ENCODE measurements around the gene CA11.
A peak's percentile ranks its signal among the peaks of the same experiment; 100 is the strongest.

CA11 gene

GRCh38 chr19:48656840-48657474 is 11.0 kb upstream of the CA11 start:
- ATAC-seq (ENCODE audit: low read depth), result peak; percentile 66
- peak overlapping the region; percentile 17 for H3K27ac ChIP-seq (ENCODE audit: poor library complexity, severe bottlenecking)

GRCh38 chr19:48654299-48655059 is 8.5 kb upstream of the CA11 start:
- no peak overlapping the region for H3K27ac ChIP-seq (ENCODE audit: poor library complexity, severe bottlenecking)
- H3K4me3 ChIP-seq (ENCODE audit: severe bottlenecking), result no peak overlapping the region
- H3K27me3 ChIP-seq (ENCODE audit: insufficient read depth, poor library complexity, severe bottlenecking), result no peaks in the 10 kb centered on the region
- H3K36me3 ChIP-seq (ENCODE audit: low read depth), result no peaks in the 10 kb centered on the region
- H3K4me1 ChIP-seq (ENCODE audit: insufficient read depth, poor library complexity, severe bottlenecking), result peaks cover 10% of the 10 kb centered on the region
- no peak for ATAC-seq (ENCODE audit: low read depth)
- no peak for DNase-seq (ENCODE audit: low spot score)
- H3K9me3 ChIP-seq (ENCODE audit: severe bottlenecking), result no peaks in the 10 kb centered on the region
- no peak for TF ChIP-seq CTCF (IDR thresholded peaks at IDR 0.05; ENCODE audit: poor library complexity, severe bottlenecking)

More at GRCh38 chr19:48656840-48657474, 11.0 kb upstream of the CA11 start:
- Histone ChIP-seq H3K27me3 (ENCODE audit: insufficient read depth, poor library complexity, severe bottlenecking) (no peaks in the 10 kb centered on the region), H3K36me3 (ENCODE audit: low read depth) (no peaks in the 10 kb centered on the region), H3K9me3 (ENCODE audit: severe bottlenecking) (no peaks in the 10 kb centered on the region), H3K4me3 (ENCODE audit: severe bottlenecking) (no peak overlapping the region), H3K4me1 (ENCODE audit: insufficient read depth, poor library complexity, severe bottlenecking) (peaks cover 10% of the 10 kb centered on the region)
- DNase-seq (ENCODE audit: low spot score), result no peak
- TF ChIP-seq CTCF (IDR thresholded peaks at IDR 0.05; ENCODE audit: poor library complexity, severe bottlenecking), result no peak

GRCh38 chr19:48651683-48652048 is 5.7 kb upstream of the CA11 start:
- Histone ChIP-seq H3K9me3 (ENCODE audit: severe bottlenecking) (no peaks in the 10 kb centered on the region), H3K27me3 (ENCODE audit: insufficient read depth, poor library complexity, severe bottlenecking) (no peaks in the 10 kb centered on the region), H3K4me3 (ENCODE audit: severe bottlenecking) (no peak overlapping the region), H3K4me1 (ENCODE audit: insufficient read depth, poor library complexity, severe bottlenecking) (peaks cover 9% of the 10 kb centered on the region), H3K36me3 (ENCODE audit: low read depth) (no peaks in the 10 kb centered on the region), H3K27ac (ENCODE audit: poor library complexity, severe bottlenecking) (no peak overlapping the region)
- ATAC-seq (ENCODE audit: low read depth) (no peak), DNase-seq (ENCODE audit: low spot score) (no peak)
- no peak for TF ChIP-seq CTCF (IDR thresholded peaks at IDR 0.05; ENCODE audit: poor library complexity, severe bottlenecking)

GRCh38 chr19:48650974-48651682 is 5.1 kb upstream of the CA11 start:
- Histone ChIP-seq H3K36me3 (ENCODE audit: low read depth) (no peaks in the 10 kb centered on the region), H3K27ac (ENCODE audit: poor library complexity, severe bottlenecking) (no peak overlapping the region), H3K9me3 (ENCODE audit: severe bottlenecking) (no peaks in the 10 kb centered on the region), H3K27me3 (ENCODE audit: insufficient read depth, poor library complexity, severe bottlenecking) (no peaks in the 10 kb centered on the region), H3K4me3 (ENCODE audit: severe bottlenecking) (no peak overlapping the region), H3K4me1 (ENCODE audit: insufficient read depth, poor library complexity, severe bottlenecking) (peaks cover 9% of the 10 kb centered on the region)
- TF ChIP-seq CTCF (IDR thresholded peaks at IDR 0.05; ENCODE audit: poor library complexity, severe bottlenecking), result no peak
- no peak for ATAC-seq (ENCODE audit: low read depth)
- no peak for DNase-seq (ENCODE audit: low spot score)
